ENCODE results near the gene TMPRSS4.

The TMPRSS4 gene

GRCh38 chr11:118157186-118157895, 80.5 kb downstream of the TMPRSS4 start:
- DNase-seq = no peak

- no peak for DNase-seq
These were observed 84.9 kb downstream of the TMPRSS4 start for GRCh38 chr11:118161786-118162185.

- DNase-seq = no peak
These were observed 86.0 kb downstream of the TMPRSS4 start for GRCh38 chr11:118162846-118163245.

- no peak for DNase-seq
These were observed 86.6 kb downstream of the TMPRSS4 start for GRCh38 chr11:118163494-118163893.

GRCh38 chr11:118164885-118165284, 88.0 kb downstream of the TMPRSS4 start:
- no peak for DNase-seq

GRCh38 chr11:118166641-118167040, 89.8 kb downstream of the TMPRSS4 start:
- no peak for DNase-seq

GRCh38 chr11:118167253-118167652, 90.4 kb downstream of the TMPRSS4 start:
- no peak for DNase-seq

- no peak for DNase-seq
These were observed 91.0 kb downstream of the TMPRSS4 start for GRCh38 chr11:118167906-118168305.

GRCh38 chr11:118168316-118168715, 91.4 kb downstream of the TMPRSS4 start:
- DNase-seq = no peak

GRCh38 chr11:118168751-118169150, 91.9 kb downstream of the TMPRSS4 start:
- no peak for DNase-seq

GRCh38 chr11:118169300-118170140, 92.6 kb downstream of the TMPRSS4 start:
- no peak for DNase-seq

GRCh38 chr11:118170231-118170630, 93.4 kb downstream of the TMPRSS4 start:
- no peak for DNase-seq

- DNase-seq = no peak
These were observed 94.0 kb downstream of the TMPRSS4 start for GRCh38 chr11:118170882-118171268.
